NCI-H1436 treated with DMSO at 0.1 percent for 48 hours (cell line): ENCODE data around the gene APBA2.
"Not testable (repeated sequence)": the region's sequence is repeated elsewhere in the genome, so short reads cannot be mapped to it uniquely, and the experiment has no call there.

Experiments
- DNase-seq: peaks from one replicate; lab custom pipeline; 2025; lab: John Stamatoyannopoulos, UW

Gene APBA2

GRCh38 chr15:29162411-29162810 lies 276.6 kb downstream of the APBA2 start:
- DNase-seq: no peak

- not testable (repeated sequence) for DNase-seq
Observed at GRCh38 chr15:29167122-29167521, 281.3 kb downstream of the APBA2 start.
